Measurements from ENCODE around the gene AP4M1. TPM values are rescaled to one million over a fixed set of nuclear protein-coding genes. Genes with fewer than 3 reads are reported as not detected.

AP4M1 gene
- total and polyA plus RNA-seq, 10 of the 15 experiments (the other 5 are each of a cell fraction or from before 2014, with no cell fraction given) = 0.77 to 16.1 (median 13.0) TPM

DNA sequence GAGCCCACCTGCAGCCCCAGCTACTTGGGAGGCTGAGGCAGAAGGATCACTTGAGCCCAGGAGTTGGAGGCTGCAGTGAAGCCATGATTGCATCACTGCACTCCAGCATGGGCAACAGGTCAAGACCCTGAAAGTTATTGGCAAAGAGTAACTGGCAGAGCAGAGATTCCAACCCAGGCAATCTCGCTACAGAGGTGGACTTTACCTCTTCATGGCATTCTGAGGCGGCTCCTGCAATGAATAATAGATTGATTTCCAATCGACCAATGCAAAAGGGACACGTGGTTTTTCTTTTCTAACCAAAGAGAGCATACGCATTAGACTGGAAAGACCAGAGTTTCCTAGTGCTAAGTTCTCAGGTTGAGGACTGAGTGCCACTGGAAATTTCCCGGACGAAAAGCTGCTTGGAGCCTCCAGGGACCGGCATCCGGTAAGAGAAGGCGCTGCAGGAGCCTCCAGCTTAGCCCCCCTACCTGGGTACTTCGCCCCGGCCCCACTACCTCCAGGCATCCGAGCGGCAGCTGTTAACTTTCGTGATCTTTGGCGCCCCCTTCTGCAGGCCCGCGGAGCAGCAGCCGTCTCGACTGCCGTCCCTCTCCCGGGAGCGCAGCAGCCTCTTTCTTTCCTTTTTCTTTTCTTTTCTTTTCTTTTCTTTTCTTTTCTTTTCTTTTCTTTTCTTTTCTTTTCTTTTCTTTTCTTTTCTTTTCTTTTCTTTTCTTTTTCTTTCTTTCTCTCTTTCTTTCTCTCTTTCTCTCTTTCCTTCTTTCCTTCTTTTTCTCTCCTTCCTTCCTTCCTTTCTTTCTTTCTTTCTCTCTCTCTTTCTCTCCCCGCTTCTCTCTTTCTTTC lies 29.4 kb downstream of the AP4M1 start (continued):
- no peak for TF ChIP-seq SRF (IDR thresholded peaks at IDR 0.05; ENCODE audit: low read depth in 2 of 2, low read length in 2 of 2)

DNA sequence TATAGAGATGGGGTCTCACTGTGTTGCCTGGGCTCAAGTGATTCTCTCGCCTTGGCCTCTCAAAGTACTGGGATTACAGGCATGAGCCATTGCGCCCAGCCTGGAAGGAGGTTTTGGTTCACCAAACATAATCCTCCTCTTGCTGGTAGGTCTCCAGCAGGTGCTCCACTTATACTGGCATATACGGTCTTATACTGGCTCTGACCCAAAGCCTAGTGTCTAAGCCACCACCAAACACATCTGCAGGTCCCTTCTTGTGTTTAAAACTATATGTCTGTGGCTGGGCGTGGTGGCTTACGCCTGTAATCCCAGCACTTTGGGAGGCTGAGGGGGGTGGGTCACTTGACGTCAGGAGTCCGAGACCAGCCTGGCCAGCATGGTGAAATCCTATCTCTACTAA lies 30.7 kb downstream of the AP4M1 start:
- no TSS peak for BruUV-seq (replicated peaks)
- no peak overlapping the region for H3K4me3 ChIP-seq
- in situ Hi-C loops (cut with MboI) (loop anchor here (5.0 kb wide), 1 partner anchor 275 kb away; no protein-coding TSS in a partner anchor), intact Hi-C loops (cut with micrococcal nuclease; ENCODE audit: unreplicated experiment) (loop anchor here (1.0 to 5.0 kb wide), 4 partner anchors 83 to 275 kb away; no protein-coding TSS in a partner anchor)
- peaks cover 3% of the 10 kb centered on the region; the same call in 1 of the 2 replicates for H3K79me2 ChIP-seq (ENCODE audit: control insufficient read depth, insufficient read depth, low read length)
- H4K20me1 ChIP-seq (ENCODE audit: control insufficient read depth, insufficient read depth) = no peaks in the 10 kb centered on the region
- ChIA-PET CTCF (interaction anchor here (0.7 to 7.9 kb wide), 41 partner anchors 9 to 351 kb away, joined by 3 to 107 read pairs (median 5); partner anchors contain the start of genes AP4M1, AZGP1, GAL3ST4 and LAMTOR4), SMC1A (ENCODE audit: uncharacterized antibody, unreplicated experiment) (interaction anchor here (1.0 to 4.8 kb wide), 23 partner anchors 10 to 287 kb away, joined by 3 to 41 read pairs (median 6); partner anchors contain the start of genes AP4M1, LAMTOR4, MCM7 and PVRIG), POLR2A (interaction anchor here (1.2 to 2.2 kb wide), 3 partner anchors 16 to 215 kb away, joined by 3 to 8 read pairs (median 6); partner anchors contain the start of gene LAMTOR4), RAD21 (ENCODE audit: unreplicated experiment) (interaction anchor here (0.9 to 5.1 kb wide), 22 partner anchors 10 to 275 kb away, joined by 3 to 49 read pairs (median 4); partner anchors contain the start of genes LAMTOR4 and PVRIG)
- no peak overlapping the region for H3K27ac ChIP-seq (ENCODE audit: control insufficient read depth, insufficient read depth)
- no peak overlapping the region for H3K9ac ChIP-seq (ENCODE audit: control insufficient read depth, insufficient read depth, low read length)
- no peaks in the 10 kb centered on the region for H3K27me3 ChIP-seq (replicated peaks in 1 of 2; ENCODE audit: control insufficient read depth in 2 of 2, insufficient read depth in 2 of 2, low read length in 1 of 2)
- no peak overlapping the region for H2AFZ ChIP-seq (ENCODE audit: control insufficient read depth, low read depth, low read length)
- H3K4me2 ChIP-seq (ENCODE audit: control insufficient read depth, insufficient read depth) = no peak overlapping the region
- H3K9me3 ChIP-seq (replicated peaks; ENCODE audit: control insufficient read depth, insufficient read depth, low read length) = no peaks in the 10 kb centered on the region
- DNase-seq (ENCODE audit: low read depth, low spot score) (no peak), ATAC-seq (no peak), FAIRE-seq (no peak)
- 44% methylated on average over 7 of the region's 7 CpGs for WGBS (ENCODE audit: insufficient coverage, insufficient replicate concordance, low lambda C conversion rate, missing lambda C conversion rate)
- H3K4me1 ChIP-seq (ENCODE audit: control insufficient read depth, insufficient read depth, low read length) = peaks cover 9% of the 10 kb centered on the region
- TF ChIP-seq, protein P1, sequence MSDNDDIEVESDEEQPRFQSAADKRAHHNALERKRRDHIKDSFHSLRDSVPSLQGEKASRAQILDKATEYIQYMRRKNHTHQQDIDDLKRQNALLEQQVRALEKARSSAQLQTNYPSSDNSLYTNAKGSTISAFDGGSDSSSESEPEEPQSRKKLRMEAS (IDR thresholded peaks at IDR 0.05; ENCODE audit: low read depth, low read length) = no peak
- TF ChIP-seq SMAD1 (IDR thresholded peaks at IDR 0.05; ENCODE audit: low read depth, partially characterized antibody) (no peak), GATAD2B (conservative IDR thresholded peaks at IDR 0.05; ENCODE audit: low read depth) (no peak), RB1 (IDR thresholded peaks at IDR 0.05; ENCODE audit: borderline replicate concordance) (no peak), SUPT20H (IDR thresholded peaks at IDR 0.05; ENCODE audit: borderline replicate concordance, control insufficient read depth, low read depth, low read length) (no peak), ZNF274 (IDR thresholded peaks at IDR 0.05; ENCODE audit: insufficient read depth, insufficient read length) (no peak), RELA (IDR thresholded peaks at IDR 0.05; ENCODE audit: borderline replicate concordance, partially characterized antibody) (no peak), NRF1 (conservative IDR thresholded peaks at IDR 0.05; ENCODE audit: low read depth, low read length) (no peak), IRF4 (IDR thresholded peaks at IDR 0.05; ENCODE audit: low read depth, low read length) (no peak), ZNF217 (IDR thresholded peaks at IDR 0.05) (no peak)
- TF ChIP-seq, protein P2, sequence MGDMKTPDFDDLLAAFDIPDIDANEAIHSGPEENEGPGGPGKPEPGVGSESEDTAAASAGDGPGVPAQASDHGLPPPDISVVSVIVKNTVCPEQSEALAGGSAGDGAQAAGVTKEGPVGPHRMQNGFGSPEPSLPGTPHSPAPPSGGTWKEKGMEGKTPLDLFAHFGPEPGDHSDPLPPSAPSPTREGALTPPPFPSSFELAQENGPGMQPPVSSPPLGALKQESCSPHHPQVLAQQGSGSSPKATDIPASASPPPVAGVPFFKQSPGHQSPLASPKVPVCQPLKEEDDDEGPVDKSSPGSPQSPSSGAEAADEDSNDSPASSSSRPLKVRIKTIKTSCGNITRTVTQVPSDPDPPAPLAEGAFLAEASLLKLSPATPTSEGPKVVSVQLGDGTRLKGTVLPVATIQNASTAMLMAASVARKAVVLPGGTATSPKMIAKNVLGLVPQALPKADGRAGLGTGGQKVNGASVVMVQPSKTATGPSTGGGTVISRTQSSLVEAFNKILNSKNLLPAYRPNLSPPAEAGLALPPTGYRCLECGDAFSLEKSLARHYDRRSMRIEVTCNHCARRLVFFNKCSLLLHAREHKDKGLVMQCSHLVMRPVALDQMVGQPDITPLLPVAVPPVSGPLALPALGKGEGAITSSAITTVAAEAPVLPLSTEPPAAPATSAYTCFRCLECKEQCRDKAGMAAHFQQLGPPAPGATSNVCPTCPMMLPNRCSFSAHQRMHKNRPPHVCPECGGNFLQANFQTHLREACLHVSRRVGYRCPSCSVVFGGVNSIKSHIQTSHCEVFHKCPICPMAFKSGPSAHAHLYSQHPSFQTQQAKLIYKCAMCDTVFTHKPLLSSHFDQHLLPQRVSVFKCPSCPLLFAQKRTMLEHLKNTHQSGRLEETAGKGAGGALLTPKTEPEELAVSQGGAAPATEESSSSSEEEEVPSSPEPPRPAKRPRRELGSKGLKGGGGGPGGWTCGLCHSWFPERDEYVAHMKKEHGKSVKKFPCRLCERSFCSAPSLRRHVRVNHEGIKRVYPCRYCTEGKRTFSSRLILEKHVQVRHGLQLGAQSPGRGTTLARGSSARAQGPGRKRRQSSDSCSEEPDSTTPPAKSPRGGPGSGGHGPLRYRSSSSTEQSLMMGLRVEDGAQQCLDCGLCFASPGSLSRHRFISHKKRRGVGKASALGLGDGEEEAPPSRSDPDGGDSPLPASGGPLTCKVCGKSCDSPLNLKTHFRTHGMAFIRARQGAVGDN (IDR thresholded peaks at IDR 0.05) = no peak
- TF ChIP-seq, protein P3, sequence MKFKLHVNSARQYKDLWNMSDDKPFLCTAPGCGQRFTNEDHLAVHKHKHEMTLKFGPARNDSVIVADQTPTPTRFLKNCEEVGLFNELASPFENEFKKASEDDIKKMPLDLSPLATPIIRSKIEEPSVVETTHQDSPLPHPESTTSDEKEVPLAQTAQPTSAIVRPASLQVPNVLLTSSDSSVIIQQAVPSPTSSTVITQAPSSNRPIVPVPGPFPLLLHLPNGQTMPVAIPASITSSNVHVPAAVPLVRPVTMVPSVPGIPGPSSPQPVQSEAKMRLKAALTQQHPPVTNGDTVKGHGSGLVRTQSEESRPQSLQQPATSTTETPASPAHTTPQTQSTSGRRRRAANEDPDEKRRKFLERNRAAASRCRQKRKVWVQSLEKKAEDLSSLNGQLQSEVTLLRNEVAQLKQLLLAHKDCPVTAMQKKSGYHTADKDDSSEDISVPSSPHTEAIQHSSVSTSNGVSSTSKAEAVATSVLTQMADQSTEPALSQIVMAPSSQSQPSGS (IDR thresholded peaks at IDR 0.05; ENCODE audit: low read length) = no peak
- TF ChIP-seq, protein P4, sequence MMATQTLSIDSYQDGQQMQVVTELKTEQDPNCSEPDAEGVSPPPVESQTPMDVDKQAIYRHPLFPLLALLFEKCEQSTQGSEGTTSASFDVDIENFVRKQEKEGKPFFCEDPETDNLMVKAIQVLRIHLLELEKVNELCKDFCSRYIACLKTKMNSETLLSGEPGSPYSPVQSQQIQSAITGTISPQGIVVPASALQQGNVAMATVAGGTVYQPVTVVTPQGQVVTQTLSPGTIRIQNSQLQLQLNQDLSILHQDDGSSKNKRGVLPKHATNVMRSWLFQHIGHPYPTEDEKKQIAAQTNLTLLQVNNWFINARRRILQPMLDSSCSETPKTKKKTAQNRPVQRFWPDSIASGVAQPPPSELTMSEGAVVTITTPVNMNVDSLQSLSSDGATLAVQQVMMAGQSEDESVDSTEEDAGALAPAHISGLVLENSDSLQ (IDR thresholded peaks at IDR 0.05) = no peak
- H3K36me3 ChIP-seq (ENCODE audit: control insufficient read depth in 2 of 2, insufficient read depth in 2 of 2, low read length in 1 of 2) = no peaks in the 10 kb centered on the region
